Measurements from ENCODE around the gene SKP2.

DNA sequence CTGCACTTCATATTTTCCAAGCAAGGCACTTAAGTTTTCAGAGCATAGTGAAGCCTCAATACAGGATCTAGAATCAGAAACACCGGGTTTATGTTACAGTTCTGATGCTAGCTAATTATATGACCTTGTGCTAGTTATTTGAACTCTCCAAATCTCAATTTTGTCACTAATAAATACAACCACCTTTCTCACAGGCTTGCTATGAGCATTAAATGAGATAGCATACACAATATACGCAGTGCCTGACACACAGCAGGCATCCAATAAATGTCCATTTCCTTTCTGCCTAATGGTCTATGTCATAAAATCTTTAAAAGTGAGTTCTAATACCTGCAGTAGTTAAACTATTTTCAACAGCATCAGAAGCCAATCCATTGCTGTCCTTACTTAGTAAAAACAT lies 56.9 kb downstream of the SKP2 start:
- no peak for TF ChIP-seq FOXK2 (IDR thresholded peaks at IDR 0.05)
- TF ChIP-seq SP1 (IDR thresholded peaks at IDR 0.05), result no peak

Data from HEK293T (cell line).